B cell (primary cell): Measurements from ENCODE around the gene ZNF346. TPM values are rescaled to one million over a fixed set of nuclear protein-coding genes. Genes with fewer than 3 reads are reported as not detected.

Source experiments
- ATAC-seq: fragments of 200-7000 bp; cut with Tn5 transposase; one replicate; pipeline ENCODE4 v1.10.0; 2021; ENCODE audit warnings: low read depth, mild to moderate bottlenecking, moderate number of reproducible peaks, moderate library complexity
- CTCF ChIA-PET: fragments of 350-600 bp; sonication (Branson Sonifier 250); formaldehyde crosslinking; loops from one replicate; lab custom pipeline; 2021; ENCODE audit warnings: antibody characterized with exemption, inconsistent platforms; lab: Charles Lee
- POLR2A ChIA-PET: fragments of 350-600 bp; sonication (Branson Sonifier 250); formaldehyde crosslinking; loops from one replicate; lab custom pipeline; 2021; ENCODE audit warnings: antibody characterized with exemption; lab: Charles Lee
- DNase-seq: peaks from one replicate; pipeline ENCODE4 v3.0.0; 2013
- H2AFZ ChIP-seq: 2 replicates; pipeline ENCODE4 v1.6.1; 2012; ENCODE audit warnings: mild to moderate bottlenecking, low read depth, low read length; ENCODE audit not compliant: insufficient read depth, poor library complexity, severe bottlenecking
- H3K27ac ChIP-seq, 2 donors: 1 replicate in 1 of 2; 2 replicates in 1 of 2; pipeline ENCODE4 v1.5.1; 2012 to 2013; ENCODE audit warnings: low read length in 2 of 2, mild to moderate bottlenecking in 2 of 2, moderate library complexity in 1 of 2
- H3K27me3 ChIP-seq, 4 experiments: fragments of 200-600 bp in 1 of 4; sonication (generic) in 1 of 4; replicated peaks in 1 of 4; 1 replicate in 2 of 4; 2 replicates in 2 of 4; pipeline versions ENCODE4 v1.6.1 to v1.7.0; 2013 to 2016; ENCODE audit warnings: low read length in 3 of 4, mild to moderate bottlenecking in 2 of 4, mixed read lengths in 1 of 4, moderate library complexity in 1 of 4; ENCODE audit not compliant: insufficient read depth in 4 of 4, control insufficient read depth in 3 of 4; ENCODE audit errors: control extremely low read depth in 1 of 4
- H3K36me3 ChIP-seq, 2 experiments: replicated peaks in 1 of 2; 1 replicate in 1 of 2; 2 replicates in 1 of 2; pipeline versions ENCODE4 v1.6.1 to v1.7.1; 2013; ENCODE audit warnings: low read length in 1 of 2; ENCODE audit not compliant: insufficient read depth in 2 of 2, control insufficient read depth in 1 of 2; ENCODE audit errors: control extremely low read depth in 1 of 2, extremely low read depth in 1 of 2
- H3K4me1 ChIP-seq, 2 donors: fragments of 200-600 bp in 1 of 2; sonication (generic) in 1 of 2; 1 replicate in 1 of 2; 2 replicates in 1 of 2; pipeline versions ENCODE4 v1.5.1 to v1.6.1; 2013 to 2017; ENCODE audit warnings: low read length in 2 of 2; ENCODE audit not compliant: control insufficient read depth in 2 of 2, insufficient read depth in 2 of 2
- H3K4me2 ChIP-seq: replicated peaks from 2 replicates; pipeline ENCODE3; 2012; ENCODE audit warnings: mild to moderate bottlenecking, low read depth, low read length; ENCODE audit not compliant: poor library complexity, severe bottlenecking
- H3K4me3 ChIP-seq, 5 experiments: fragments of 200-600 bp in 1 of 5; sonication (generic) in 1 of 5; 1 replicate in 3 of 5; 2 replicates in 2 of 5; pipeline versions ENCODE4 v1.5.1 to v1.7.0; 2011 to 2016; ENCODE audit warnings: low read length in 4 of 5, mild to moderate bottlenecking in 4 of 5, low read depth in 2 of 5, control low read depth in 1 of 5, moderate library complexity in 1 of 5; ENCODE audit not compliant: insufficient read depth in 1 of 5; ENCODE audit errors: control extremely low read depth in 1 of 5, extremely low read depth in 1 of 5
- H3K79me2 ChIP-seq: fragments of 200-600 bp; sonication (generic); one replicate; pipeline ENCODE4 v1.6.0; 2016; ENCODE audit warnings: low read length; ENCODE audit not compliant: control insufficient read depth, insufficient read depth
- H3K9ac ChIP-seq: fragments of 200-600 bp; sonication (generic); 2 replicates; pipeline ENCODE4 v1.6.1; 2017; ENCODE audit warnings: mild to moderate bottlenecking, low read length, moderate library complexity
- H3K9me3 ChIP-seq, 3 donors: one replicate each; pipeline versions ENCODE4 v1.6.1 to v1.7.1; 2013; ENCODE audit warnings: low read length in 2 of 3; ENCODE audit not compliant: control insufficient read depth in 2 of 3, insufficient read depth in 1 of 3; ENCODE audit errors: control extremely low read depth in 1 of 3
- H4K20me1 ChIP-seq: 2 replicates; pipeline ENCODE4 v1.6.0; 2012; ENCODE audit warnings: mild to moderate bottlenecking, low read length; ENCODE audit not compliant: insufficient read depth, control insufficient read depth, poor library complexity, severe bottlenecking
- H3K27ac Mint-ChIP-seq: one replicate; pipeline ENCODE4 v1.8.0; 2021; ENCODE audit warnings: mixed read lengths
- H3K27me3 Mint-ChIP-seq: one replicate; pipeline ENCODE4 v1.8.0; 2021; ENCODE audit warnings: mixed read lengths
- H3K4me1 Mint-ChIP-seq: one replicate; pipeline ENCODE4 v1.8.0; 2021; ENCODE audit warnings: mixed read lengths
- H3K4me3 Mint-ChIP-seq: one replicate; pipeline ENCODE4 v1.8.0; 2021; ENCODE audit warnings: mixed read lengths
- H3K9me3 Mint-ChIP-seq: one replicate; pipeline ENCODE4 v1.8.0; 2022; ENCODE audit warnings: mixed read lengths; ENCODE audit not compliant: insufficient read depth
- EZH2 ChIP-seq: IDR thresholded peaks from 2 replicates; pipeline ENCODE4 v1.6.1; 2012; ENCODE audit warnings: borderline replicate concordance, low read depth, mild to moderate bottlenecking, moderate library complexity, low read length; ENCODE audit not compliant: insufficient read depth, poor library complexity, severe bottlenecking
- WGBS: methylation state at CpG from one replicate; pipeline ENCODE4 v1.1.5; 2013; ENCODE audit warnings: missing lambda C conversion rate; ENCODE audit not compliant: insufficient coverage; 5-methylcytosine and 5-hydroxymethylcytosine counted together
- intact Hi-C: fragments of 100-400 bp; cut with micrococcal nuclease; formaldehyde crosslinking; loops from one replicate; pipeline ENCODE4 v1.10.0; 2022
- polyA plus RNA-seq: library from polyadenylated mRNA; depleted of rRNA; stranded (reverse); fragments of >200 nt; gene quantifications from 2 replicates; pipeline ENCODE4 v1.2.3, GENCODE V29; 2012
- total RNA-seq, 2 donors: library from RNA; stranded (reverse); fragments of 120-200 nt in 1 of 2; gene quantifications; 1 replicate in 1 of 2; 2 replicates in 1 of 2; pipeline versions ENCODE4 v1.2.3 to v1.2.4, GENCODE V29; 2013 to 2022
- TF ChIP-seq, protein P1 (sequence below): fragments of 200-600 bp; IDR thresholded peaks from one replicate; pipeline ENCODE4 v1.8.0; 2022; ENCODE audit warnings: antibody characterized with exemption, mild to moderate bottlenecking

Gene ZNF346
- total and polyA plus RNA-seq, 2 donors (not counting 1 experiment from before 2014, with no cell fraction given) = 20.2 to 38.4 TPM

DNA sequence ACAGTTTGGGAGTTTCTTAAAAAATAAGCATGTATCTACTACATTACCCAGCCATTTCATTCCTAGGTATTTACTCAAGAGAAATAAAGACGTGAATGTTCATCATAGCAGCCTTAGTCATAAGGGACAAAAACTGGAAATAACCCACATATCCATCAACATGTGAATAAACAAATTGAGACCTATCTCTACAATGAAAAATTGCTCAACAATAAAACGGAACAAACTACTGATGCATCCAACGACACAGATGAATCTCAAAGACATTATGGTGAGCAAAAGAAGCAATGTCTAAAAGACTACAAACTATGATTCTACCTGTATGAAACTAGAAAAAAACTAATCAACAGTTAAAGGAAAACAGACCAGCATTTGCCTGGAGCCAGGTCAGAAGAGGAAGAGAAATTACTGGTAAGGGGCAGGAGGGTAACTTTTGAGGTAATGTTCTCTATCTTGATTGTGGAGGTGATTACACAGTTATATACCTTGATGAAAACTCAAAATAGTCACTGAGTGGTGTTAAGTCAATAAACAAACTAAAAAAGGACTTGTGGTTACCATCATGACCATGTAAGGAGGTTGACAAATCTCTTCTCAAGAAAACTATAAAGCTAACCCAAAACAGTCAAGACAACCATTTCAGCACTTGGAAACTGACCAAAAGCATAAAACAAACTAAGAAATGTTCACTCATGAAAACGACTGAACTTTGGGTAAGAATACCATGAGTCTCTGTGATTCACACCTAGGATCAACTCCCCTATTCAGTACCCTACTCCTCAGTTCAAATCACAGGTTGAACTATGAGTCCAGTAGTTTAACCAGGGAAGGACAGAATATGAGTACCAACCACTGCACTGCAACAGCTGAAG, 26.4 kb upstream of the ZNF346 start:
- Mint-ChIP-seq H3K4me3 (peak overlapping the region; percentile 47), H3K27ac (peak overlapping the region; percentile 85), H3K9me3 (no peaks in the 10 kb centered on the region), H3K4me1 (peaks cover 58% of the 10 kb centered on the region), H3K27me3 (no peaks in the 10 kb centered on the region)
- peak overlapping the region; percentile 48 for H3K4me2 ChIP-seq
- DNase-seq = peak; percentile 37
- TF ChIP-seq, protein P1, sequence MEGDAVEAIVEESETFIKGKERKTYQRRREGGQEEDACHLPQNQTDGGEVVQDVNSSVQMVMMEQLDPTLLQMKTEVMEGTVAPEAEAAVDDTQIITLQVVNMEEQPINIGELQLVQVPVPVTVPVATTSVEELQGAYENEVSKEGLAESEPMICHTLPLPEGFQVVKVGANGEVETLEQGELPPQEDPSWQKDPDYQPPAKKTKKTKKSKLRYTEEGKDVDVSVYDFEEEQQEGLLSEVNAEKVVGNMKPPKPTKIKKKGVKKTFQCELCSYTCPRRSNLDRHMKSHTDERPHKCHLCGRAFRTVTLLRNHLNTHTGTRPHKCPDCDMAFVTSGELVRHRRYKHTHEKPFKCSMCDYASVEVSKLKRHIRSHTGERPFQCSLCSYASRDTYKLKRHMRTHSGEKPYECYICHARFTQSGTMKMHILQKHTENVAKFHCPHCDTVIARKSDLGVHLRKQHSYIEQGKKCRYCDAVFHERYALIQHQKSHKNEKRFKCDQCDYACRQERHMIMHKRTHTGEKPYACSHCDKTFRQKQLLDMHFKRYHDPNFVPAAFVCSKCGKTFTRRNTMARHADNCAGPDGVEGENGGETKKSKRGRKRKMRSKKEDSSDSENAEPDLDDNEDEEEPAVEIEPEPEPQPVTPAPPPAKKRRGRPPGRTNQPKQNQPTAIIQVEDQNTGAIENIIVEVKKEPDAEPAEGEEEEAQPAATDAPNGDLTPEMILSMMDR = no peak
- no peak for TF ChIP-seq EZH2
- H3K36me3 ChIP-seq = peaks cover 0 to 3% of the 10 kb centered on the region in 2 experiments
- no peak overlapping the region for H3K9ac ChIP-seq
- no peak overlapping the region for H3K4me3 ChIP-seq
- no peaks in the 10 kb centered on the region for H3K27me3 ChIP-seq
- no peak for ATAC-seq
- ChIA-PET CTCF (interaction anchor here (0.9 to 3.4 kb wide), 4 partner anchors 9 to 26 kb away, joined by 3 to 23 read pairs (median 4); partner anchors contain the start of gene ZNF346), POLR2A (interaction anchor here (0.5 to 1.1 kb wide), 2 partner anchors 10 to 60 kb away, joined by 4 to 12 read pairs; no protein-coding TSS in a partner anchor)
- H2AFZ ChIP-seq = no peak overlapping the region
- H3K27ac ChIP-seq = peak overlapping the region; percentile 85 to 90
- peaks cover 46% of the 10 kb centered on the region for H4K20me1 ChIP-seq
- H3K9me3 ChIP-seq = peaks cover 0 to 2% (median 0%) of the 10 kb centered on the region in 3 donors
- peaks cover 55 to 59% of the 10 kb centered on the region in 2 donors for H3K4me1 ChIP-seq
- peaks cover 100% of the 10 kb centered on the region for H3K79me2 ChIP-seq
- intact Hi-C loops = no loop called here
- WGBS = 40% methylated on average over 3 of the region's 4 CpGs
